ENCODE results near the gene MAOB.

- TF ChIP-seq CTCF (IDR thresholded peaks at IDR 0.05; ENCODE audit: low read length), result no peak
- TF ChIP-seq EZH2phosphoT487 (IDR thresholded peaks at IDR 0.05; ENCODE audit: low read length), result no peak
Observed at GRCh38 chrX:43909141-43909540, 26.9 kb upstream of the MAOB start.
